IMR-90 (cell line): ENCODE data around the gene USP9Y. TPM values are rescaled to one million over a fixed set of nuclear protein-coding genes. Genes with fewer than 3 reads are reported as not detected.

ENCODE experiments used
- ATAC-seq: fragments of 200-7000 bp; cut with Tn5 transposase; 2 replicates; pipeline ENCODE4 v1.9.1; 2020; ENCODE audit warnings: low read depth, mild to moderate bottlenecking, moderate library complexity
- BruUV-seq: library from RNA; stranded (reverse); fragments of 400-500 nt; replicated peaks from 2 replicates; lab custom pipeline; 2021; lab: Mats Ljungman, UMichigan
- CTCF ChIA-PET: fragments of 300-600 bp; formaldehyde crosslinking; extraction: SDS; loops from one replicate; lab custom pipeline; 2021; ENCODE audit warnings: antibody characterized with exemption; lab: Yijun Ruan, JAX
- POLR2A ChIA-PET: fragments of 300-600 bp; sonication (Branson Sonifier 250); formaldehyde crosslinking; loops from one replicate; lab custom pipeline; 2022; ENCODE audit warnings: antibody characterized with exemption; ENCODE audit not compliant: unreplicated experiment; lab: Charles Lee
- DNase-seq: peaks from one replicate; pipeline ENCODE4 v3.0.0; 2013
- H2AFZ ChIP-seq: replicated peaks from 2 replicates; pipeline ENCODE3; 2013; ENCODE audit warnings: low read length, mild to moderate bottlenecking; ENCODE audit not compliant: poor library complexity
- H2AK5ac ChIP-seq: 2 replicates; pipeline ENCODE4 v1.6.1; 2013; ENCODE audit warnings: low read depth, low read length, inconsistent platforms
- H2AK9ac ChIP-seq: replicated peaks from 2 replicates; pipeline ENCODE3; 2013; ENCODE audit warnings: mild to moderate bottlenecking, low read depth, low read length, moderate library complexity; ENCODE audit not compliant: poor library complexity
- H2BK120ac ChIP-seq: 2 replicates; pipeline ENCODE4 v1.6.1; 2013; ENCODE audit warnings: low read depth, low read length, inconsistent platforms
- H2BK15ac ChIP-seq: 3 replicates; pipeline ENCODE4 v1.6.1; 2013; ENCODE audit warnings: low read depth, low read length, inconsistent platforms
- H2BK20ac ChIP-seq: 2 replicates; pipeline ENCODE4 v1.6.1; 2013; ENCODE audit warnings: low read depth, mild to moderate bottlenecking, inconsistent platforms, low read length, moderate library complexity
- H2BK5ac ChIP-seq: 2 replicates; pipeline ENCODE4 v1.6.1; 2013; ENCODE audit warnings: mild to moderate bottlenecking, low read depth, low read length, inconsistent platforms; ENCODE audit not compliant: poor library complexity, severe bottlenecking
- H3K14ac ChIP-seq: replicated peaks from 2 replicates; pipeline ENCODE4 v1.6.1; 2013; ENCODE audit warnings: low read depth, low read length, inconsistent platforms
- H3K18ac ChIP-seq: 2 replicates; pipeline ENCODE4 v1.6.1; 2013; ENCODE audit warnings: low read depth, low read length, control low read depth
- H3K23ac ChIP-seq: 2 replicates; pipeline ENCODE4 v1.6.1; 2013; ENCODE audit warnings: low read depth, low read length, inconsistent platforms
- H3K27ac ChIP-seq: 2 replicates; pipeline ENCODE4 v1.5.1; 2013; ENCODE audit warnings: mild to moderate bottlenecking, control low read depth, low read length; ENCODE audit not compliant: insufficient read depth
- H3K27me3 ChIP-seq: 2 replicates; pipeline ENCODE4 v1.6.1; 2013; ENCODE audit warnings: low read length; ENCODE audit not compliant: control insufficient read depth, insufficient read depth
- H3K36me3 ChIP-seq: 2 replicates; pipeline ENCODE4 v1.6.1; 2013; ENCODE audit warnings: low read length, mixed read lengths; ENCODE audit not compliant: control insufficient read depth, insufficient read depth
- H3K4ac ChIP-seq: 2 replicates; pipeline ENCODE4 v1.6.1; 2013; ENCODE audit warnings: low read depth, low read length, inconsistent platforms
- H3K4me1 ChIP-seq: 2 replicates; pipeline ENCODE4 v1.6.1; 2013; ENCODE audit warnings: low read length, mixed read lengths; ENCODE audit not compliant: control insufficient read depth, insufficient read depth
- H3K4me2 ChIP-seq: 2 replicates; pipeline ENCODE4 v1.6.1; 2013; ENCODE audit warnings: low read depth, mild to moderate bottlenecking, control low read depth, low read length, moderate library complexity
- H3K4me3 ChIP-seq: 2 replicates; pipeline ENCODE4 v1.5.1; 2013; ENCODE audit warnings: low read depth, mild to moderate bottlenecking, control low read depth, low read length, moderate library complexity; ENCODE audit not compliant: insufficient read depth
- H3K56ac ChIP-seq: 2 replicates; pipeline ENCODE4 v1.6.1; 2013; ENCODE audit warnings: low read length, inconsistent platforms; ENCODE audit not compliant: insufficient read depth; ENCODE audit errors: extremely low read depth
- H3K79me1 ChIP-seq, 2 experiments: 2 replicates each; pipeline ENCODE4 v1.6.1; 2013; ENCODE audit warnings: low read length in 2 of 2, inconsistent platforms in 1 of 2, low read depth in 1 of 2
- H3K9ac ChIP-seq: 2 replicates; pipeline ENCODE4 v1.6.1; 2013; ENCODE audit warnings: low read depth, low read length, control low read depth
- H3K9me1 ChIP-seq: 2 replicates; pipeline ENCODE4 v1.6.1; 2013; ENCODE audit warnings: low read length, inconsistent platforms; ENCODE audit not compliant: insufficient read depth
- H3K9me3 ChIP-seq: 2 replicates; pipeline ENCODE4 v1.6.1; 2013; ENCODE audit warnings: low read length; ENCODE audit not compliant: control insufficient read depth, insufficient read depth
- H4K20me1 ChIP-seq: 2 replicates; pipeline ENCODE4 v1.6.1; 2013; ENCODE audit warnings: low read length, inconsistent platforms; ENCODE audit not compliant: insufficient read depth
- H4K5ac ChIP-seq: 2 replicates; pipeline ENCODE4 v1.6.1; 2013; ENCODE audit warnings: mild to moderate bottlenecking, low read depth, low read length, control low read depth
- H4K8ac ChIP-seq, 2 experiments: 2 replicates each; pipeline ENCODE4 v1.6.1; 2013; ENCODE audit warnings: low read depth in 2 of 2, low read length in 2 of 2, control low read depth in 1 of 2, inconsistent platforms in 1 of 2
- H4K91ac ChIP-seq: 2 replicates; pipeline ENCODE4 v1.6.1; 2013; ENCODE audit warnings: low read depth, low read length, inconsistent platforms; ENCODE audit not compliant: insufficient read depth
- BHLHE40 ChIP-seq: fragments of 150-350 bp; IDR thresholded peaks from 2 replicates; pipeline ENCODE4 v1.6.1; 2016; ENCODE audit warnings: mild to moderate bottlenecking, low read depth, low read length
- CEBPB ChIP-seq: IDR thresholded peaks from 2 replicates; pipeline ENCODE4 v1.6.1; 2012; ENCODE audit warnings: low read depth, low read length, improper control_type of control experiment
- CHD1 ChIP-seq: IDR thresholded peaks from 2 replicates; pipeline ENCODE4 v1.6.1; 2012; ENCODE audit warnings: low read depth, low read length, improper control_type of control experiment
- CTCF ChIP-seq: conservative IDR thresholded peaks from 2 replicates; pipeline ENCODE4 v1.5.1; 2012; ENCODE audit warnings: mild to moderate bottlenecking, low read depth, low read length, improper control_type of control experiment
- FOS ChIP-seq: fragments of 150-350 bp; IDR thresholded peaks from 2 replicates; pipeline ENCODE4 v1.6.1; 2016; ENCODE audit warnings: low read depth, low read length
- MAFK ChIP-seq: IDR thresholded peaks from 2 replicates; pipeline ENCODE4 v1.6.1; 2012; ENCODE audit warnings: low read depth, low read length, improper control_type of control experiment
- MAZ ChIP-seq: IDR thresholded peaks from 2 replicates; pipeline ENCODE4 v1.6.1; 2012; ENCODE audit warnings: low read depth, mild to moderate bottlenecking, low read length, improper control_type of control experiment, moderate library complexity, borderline replicate concordance
- MXI1 ChIP-seq: IDR thresholded peaks from 2 replicates; pipeline ENCODE4 v1.6.1; 2012; ENCODE audit warnings: low read depth, mild to moderate bottlenecking, low read length, moderate library complexity, borderline replicate concordance
- NFE2L2 ChIP-seq: fragments of 150-350 bp; IDR thresholded peaks from 2 replicates; pipeline ENCODE4 v1.6.1; 2016; ENCODE audit warnings: low read depth, mild to moderate bottlenecking, low read length
- POLR2A ChIP-seq: IDR thresholded peaks from 2 replicates; pipeline ENCODE4 v1.6.1; 2012; ENCODE audit warnings: mild to moderate bottlenecking, low read depth, low read length
- RAD21 ChIP-seq: IDR thresholded peaks from 2 replicates; pipeline ENCODE4 v1.6.1; 2012; ENCODE audit warnings: low read length, improper control_type of control experiment
- RCOR1 ChIP-seq: IDR thresholded peaks from 2 replicates; pipeline ENCODE4 v1.6.1; 2012; ENCODE audit warnings: mild to moderate bottlenecking, low read length, improper control_type of control experiment; ENCODE audit not compliant: insufficient replicate concordance
- RFX5 ChIP-seq: IDR thresholded peaks from 2 replicates; pipeline ENCODE4 v1.8.0; 2012; ENCODE audit warnings: low read depth, mild to moderate bottlenecking, low read length, moderate library complexity
- SMC3 ChIP-seq: fragments of 150-350 bp; IDR thresholded peaks from 2 replicates; pipeline ENCODE4 v1.6.1; 2016; ENCODE audit warnings: low read depth, mild to moderate bottlenecking, antibody characterized with exemption, low read length, moderate library complexity
- WGBS, 2 experiments: methylation state at CpG; one replicate each; pipeline versions ENCODE4 v1.1.5 to v1.1.7; 2013; ENCODE audit warnings: missing lambda C conversion rate in 2 of 2; ENCODE audit not compliant: insufficient read length in 1 of 2; ENCODE audit errors: extremely low coverage in 2 of 2; 5-methylcytosine and 5-hydroxymethylcytosine counted together
- dilution Hi-C: fragments of 300-500 bp; cut with HindIII; formaldehyde crosslinking; loops from one replicate; pipeline ENCODE4 v1.14.3; 2018; ENCODE audit warnings: low sequenced_read_pairs; ENCODE audit not compliant: unreplicated experiment
- in situ Hi-C: fragments of 300-500 bp; cut with MboI; formaldehyde crosslinking; loops from 3 replicates; pipeline ENCODE4 v1.14.3; 2019; ENCODE audit warnings: low sequenced_read_pairs, inconsistent platforms, mixed read lengths
- intact Hi-C: fragments of 100-400 bp; cut with micrococcal nuclease; formaldehyde crosslinking; loops from 2 replicates; pipeline ENCODE4 v1.10.0; 2022
- polyA plus RNA-seq, 3 experiments: library from polyadenylated mRNA; depleted of rRNA; stranded (reverse); fragments of >200 nt; gene quantifications; 2 replicates each; pipeline ENCODE4 v1.2.3, GENCODE V29; 2012; ENCODE audit warnings: low replicate concordance in 1 of 3
- total RNA-seq: library from RNA; depleted of rRNA; stranded (reverse); fragments of >200 nt; gene quantifications from 2 replicates; pipeline ENCODE4 v1.2.3, GENCODE V29; 2012
- TF ChIP-seq, protein P1 (sequence below): fragments of 150-350 bp; IDR thresholded peaks from 2 replicates; pipeline ENCODE4 v1.6.1; 2016; ENCODE audit warnings: low read depth, mild to moderate bottlenecking, low read length, moderate library complexity, borderline replicate concordance
- TF ChIP-seq, protein P2 (sequence below): fragments of 150-350 bp; IDR thresholded peaks from 2 replicates; pipeline ENCODE4 v1.6.1; 2017; ENCODE audit warnings: mild to moderate bottlenecking, antibody characterized with exemption, low read length, low read depth

The USP9Y gene
- total and polyA plus RNA-seq, 2 of the 4 experiments (the other 2 are of a cell fraction), result not detected

GRCh38 chrY:12846793-12847192 is 145.8 kb downstream of the USP9Y start:
- H2BK20ac ChIP-seq, result no peak overlapping the region
- ChIA-PET POLR2A (no interaction called here), CTCF (no interaction called here)
- DNase-seq, result no peak
- no peaks in the 10 kb centered on the region for H3K4me1 ChIP-seq
- no peaks in the 10 kb centered on the region for H4K20me1 ChIP-seq
- H3K4ac ChIP-seq, result no peak overlapping the region
- intact Hi-C loops, result no loop called here
- H2BK5ac ChIP-seq, result no peak overlapping the region
- no peak overlapping the region for H2AK5ac ChIP-seq
- no peak overlapping the region for H4K8ac ChIP-seq
- no peak overlapping the region for H2BK15ac ChIP-seq
- no TSS peak for BruUV-seq
- no peak overlapping the region for H4K5ac ChIP-seq
- no peak overlapping the region for H2AFZ ChIP-seq
- H3K23ac ChIP-seq, result no peak overlapping the region
- no peaks in the 10 kb centered on the region for H3K9me1 ChIP-seq
- no peak overlapping the region for H3K27ac ChIP-seq
- H3K56ac ChIP-seq, result no peak overlapping the region
- H3K4me3 ChIP-seq, result no peak overlapping the region
- in situ Hi-C loops, result no loop called here
- no peak overlapping the region for H3K14ac ChIP-seq
- H3K18ac ChIP-seq, result no peak overlapping the region
- WGBS, 2 experiments, result no CpG with 5 or more reads among the region's 3 CpGs
- no peak overlapping the region for H3K4me2 ChIP-seq
- H3K9ac ChIP-seq, result no peak overlapping the region
- no peaks in the 10 kb centered on the region for H3K36me3 ChIP-seq
- dilution Hi-C loops, result no loop called here
- H3K79me1 ChIP-seq, result no peaks in the 10 kb centered on the region
- H4K91ac ChIP-seq, result no peak overlapping the region
- no peak overlapping the region for H2BK120ac ChIP-seq
- TF ChIP-seq CEBPB, result no peak
- TF ChIP-seq RCOR1, result no peak
- no peak for TF ChIP-seq POLR2A
- TF ChIP-seq, protein P1, sequence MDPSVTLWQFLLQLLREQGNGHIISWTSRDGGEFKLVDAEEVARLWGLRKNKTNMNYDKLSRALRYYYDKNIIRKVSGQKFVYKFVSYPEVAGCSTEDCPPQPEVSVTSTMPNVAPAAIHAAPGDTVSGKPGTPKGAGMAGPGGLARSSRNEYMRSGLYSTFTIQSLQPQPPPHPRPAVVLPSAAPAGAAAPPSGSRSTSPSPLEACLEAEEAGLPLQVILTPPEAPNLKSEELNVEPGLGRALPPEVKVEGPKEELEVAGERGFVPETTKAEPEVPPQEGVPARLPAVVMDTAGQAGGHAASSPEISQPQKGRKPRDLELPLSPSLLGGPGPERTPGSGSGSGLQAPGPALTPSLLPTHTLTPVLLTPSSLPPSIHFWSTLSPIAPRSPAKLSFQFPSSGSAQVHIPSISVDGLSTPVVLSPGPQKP, result no peak
- TF ChIP-seq RAD21, result no peak
- TF ChIP-seq SMC3, result no peak
- no peak for TF ChIP-seq RFX5
- TF ChIP-seq BHLHE40, result no peak
- TF ChIP-seq MXI1, result no peak
- no peak for TF ChIP-seq FOS
- TF ChIP-seq CHD1, result no peak
- TF ChIP-seq NFE2L2, result no peak
- TF ChIP-seq, protein P2, sequence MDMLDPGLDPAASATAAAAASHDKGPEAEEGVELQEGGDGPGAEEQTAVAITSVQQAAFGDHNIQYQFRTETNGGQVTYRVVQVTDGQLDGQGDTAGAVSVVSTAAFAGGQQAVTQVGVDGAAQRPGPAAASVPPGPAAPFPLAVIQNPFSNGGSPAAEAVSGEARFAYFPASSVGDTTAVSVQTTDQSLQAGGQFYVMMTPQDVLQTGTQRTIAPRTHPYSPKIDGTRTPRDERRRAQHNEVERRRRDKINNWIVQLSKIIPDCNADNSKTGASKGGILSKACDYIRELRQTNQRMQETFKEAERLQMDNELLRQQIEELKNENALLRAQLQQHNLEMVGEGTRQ, result no peak
- no peak for TF ChIP-seq MAZ
- no peak for TF ChIP-seq CTCF
- no peak for TF ChIP-seq MAFK
- H3K9me3 ChIP-seq, result no peaks in the 10 kb centered on the region
- H2AK9ac ChIP-seq, result no peak overlapping the region
- H3K27me3 ChIP-seq, result no peaks in the 10 kb centered on the region
- ATAC-seq, result no peak
